OCI-M1 (cell line): ENCODE measurements around the gene TPPP3.
"Not testable (repeated sequence)": the region's sequence is repeated elsewhere in the genome, so short reads cannot be mapped to it uniquely, and the experiment has no call there.

Experiments
- DNase-seq: peaks from one replicate; lab custom pipeline; 2025; lab: John Stamatoyannopoulos, UW

The TPPP3 gene

DNA sequence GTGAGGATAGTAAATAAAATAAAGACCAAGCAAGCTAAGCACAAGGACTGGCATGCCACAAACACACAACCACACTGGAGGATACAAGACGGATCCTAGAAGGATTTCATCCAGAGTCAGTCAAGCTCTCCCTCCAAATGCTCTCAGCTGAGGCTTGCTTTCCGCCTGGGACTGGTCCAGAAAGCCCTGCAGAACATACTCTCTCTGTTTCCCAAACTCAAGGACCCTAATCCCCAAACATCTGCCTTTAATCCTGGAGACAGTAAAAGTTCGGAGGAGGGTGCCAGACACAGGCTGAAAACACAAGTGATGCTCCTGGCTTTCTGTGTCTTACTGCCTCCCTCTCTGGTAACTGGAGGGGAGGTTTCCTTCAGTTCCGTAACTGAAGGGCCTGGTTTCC lies 32.3 kb upstream of the TPPP3 start:
- DNase-seq, result no peak

- no peak for DNase-seq
These were observed 31.8 kb upstream of the TPPP3 start for GRCh38 chr16:67425061-67425460.

DNA sequence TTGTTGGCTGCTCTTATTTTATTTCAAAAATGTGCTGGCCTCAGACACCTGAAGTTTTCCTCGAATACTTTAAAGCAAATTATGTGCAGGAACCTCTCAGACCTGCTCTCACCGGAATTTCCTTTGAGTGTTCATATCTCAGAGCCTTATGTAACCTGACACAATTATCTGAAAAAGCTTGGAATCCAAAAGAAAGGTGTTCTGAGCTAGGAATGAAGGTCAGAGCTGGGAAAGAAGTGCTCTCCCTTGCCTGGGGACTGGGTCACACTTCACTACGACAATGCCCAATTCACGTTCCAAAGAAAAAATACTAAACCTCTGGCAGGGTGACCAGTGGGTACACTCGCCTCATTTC lies 30.9 kb upstream of the TPPP3 start:
- DNase-seq, result no peak

GRCh38 chr16:67423611-67424260 lies 30.4 kb upstream of the TPPP3 start:
- DNase-seq, result no peak

DNA sequence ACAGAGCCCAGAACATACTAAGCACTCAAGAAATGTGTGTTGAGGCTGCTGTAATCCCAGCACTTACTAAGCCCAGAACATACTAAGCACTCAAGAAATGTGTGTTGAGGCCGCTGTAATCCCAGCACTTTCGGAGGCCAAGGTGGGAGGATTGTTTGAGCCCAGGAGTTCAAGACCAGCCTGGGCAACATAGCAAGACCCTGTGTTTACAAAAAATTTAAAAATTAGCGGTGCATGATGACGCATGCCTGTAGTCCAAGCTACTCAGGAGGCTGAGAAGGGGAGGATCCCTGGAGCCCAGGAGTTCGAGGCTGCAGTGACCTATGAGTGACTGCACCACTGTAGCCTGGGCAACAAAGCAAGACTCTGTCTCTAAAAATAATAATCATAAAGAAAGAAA lies 29.7 kb upstream of the TPPP3 start:
- DNase-seq, result no peak

DNA sequence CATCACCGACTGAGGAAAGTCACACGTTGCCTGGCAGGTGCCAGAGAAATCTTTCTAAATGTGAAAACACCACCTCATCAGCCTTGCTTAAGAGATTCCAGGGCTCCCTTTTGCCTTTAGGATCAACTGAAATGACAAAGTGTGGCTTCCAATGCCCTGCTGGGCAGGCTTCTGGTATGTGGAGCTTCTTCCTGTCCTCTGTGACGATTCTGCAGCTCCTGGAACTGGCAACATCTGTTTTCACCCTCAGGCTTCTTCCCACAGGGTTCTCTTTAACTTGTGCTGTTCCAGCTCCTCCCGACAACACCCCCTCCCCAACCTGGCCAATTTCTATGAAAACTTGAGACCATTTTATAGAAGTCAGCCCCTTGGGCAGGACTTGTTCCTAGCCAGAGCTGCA lies 27.7 kb upstream of the TPPP3 start:
- no peak for DNase-seq

DNA sequence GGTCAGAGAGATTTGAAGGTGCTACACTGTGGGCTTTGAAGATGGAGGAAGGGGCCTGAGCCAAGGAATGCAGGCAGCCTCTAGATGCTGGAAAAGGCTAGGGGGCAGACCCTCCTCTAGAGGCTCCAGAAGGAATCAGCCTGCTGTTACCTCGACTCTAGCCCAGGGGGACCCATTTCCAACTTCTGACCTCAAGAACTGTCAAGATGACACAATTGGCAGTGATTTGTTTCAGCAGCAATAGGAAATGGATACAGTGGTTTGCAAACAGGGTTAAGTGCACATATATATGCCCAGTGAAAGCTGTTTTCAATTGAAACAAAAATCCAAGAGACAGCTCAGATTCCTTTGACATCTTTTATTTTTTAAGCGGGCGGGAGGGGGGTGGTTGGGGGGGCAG lies 26.6 kb upstream of the TPPP3 start:
- DNase-seq, result no peak

- DNase-seq, result no peak
These were observed 26.2 kb upstream of the TPPP3 start for GRCh38 chr16:67419502-67419901.

- no peak for DNase-seq
These were observed 24.2 kb upstream of the TPPP3 start for GRCh38 chr16:67417333-67418061.

DNA sequence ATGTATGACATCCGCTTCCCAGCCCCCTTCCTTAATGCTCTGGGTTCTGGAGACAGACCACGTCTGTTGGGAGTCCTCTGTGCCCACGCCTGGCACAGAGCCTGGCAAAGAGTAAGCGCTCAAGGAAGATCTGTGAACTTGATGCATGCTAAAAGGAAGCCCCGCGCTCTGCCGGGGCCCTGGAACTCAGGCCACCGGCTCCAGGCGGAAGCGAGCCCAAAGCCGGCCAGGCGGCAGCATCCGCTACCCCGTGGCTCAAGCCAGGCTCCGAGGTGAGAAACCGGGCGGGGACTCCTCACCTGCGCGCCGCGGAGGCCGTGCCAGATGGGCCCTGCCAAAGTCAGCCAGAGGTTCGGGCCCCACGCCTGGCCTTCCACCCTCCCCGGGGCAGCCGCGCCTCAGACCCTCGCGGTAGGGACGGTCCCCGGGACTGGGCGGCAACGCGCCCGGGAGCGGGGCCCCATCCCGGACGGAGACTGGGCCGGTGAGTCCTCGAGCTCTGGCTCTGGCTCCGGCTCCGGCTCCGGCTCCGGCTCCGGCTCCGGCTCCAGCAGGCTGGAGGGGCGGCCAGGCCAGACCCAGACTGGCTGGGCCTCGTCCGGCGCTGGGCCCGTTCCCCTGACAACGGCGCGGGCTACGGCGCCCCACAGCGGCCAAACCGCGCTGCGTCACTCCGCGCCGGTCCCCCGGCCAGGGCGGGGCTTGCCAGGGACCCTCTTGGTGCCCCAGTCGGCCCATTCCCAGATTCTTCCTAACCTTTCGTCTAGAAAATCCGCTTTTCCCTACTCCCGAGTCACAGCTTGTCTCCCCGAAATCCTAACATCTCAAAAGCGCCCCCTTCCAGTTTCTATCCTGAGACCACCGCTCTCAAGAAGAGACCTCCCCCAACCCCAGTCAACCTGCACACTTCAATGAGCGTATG lies 22.8 kb upstream of the TPPP3 start, which contains the start of gene ZDHHC1:
ZDHHC1 (minus strand) TSS at position 606 of the 922 bp plus-strand sequence. CDS start 8,702 bp downstream, outside the sequence.
- DNase-seq, result no peak

- not testable (repeated sequence) for DNase-seq
These were observed 22.1 kb upstream of the TPPP3 start for GRCh38 chr16:67415421-67415820.

DNA sequence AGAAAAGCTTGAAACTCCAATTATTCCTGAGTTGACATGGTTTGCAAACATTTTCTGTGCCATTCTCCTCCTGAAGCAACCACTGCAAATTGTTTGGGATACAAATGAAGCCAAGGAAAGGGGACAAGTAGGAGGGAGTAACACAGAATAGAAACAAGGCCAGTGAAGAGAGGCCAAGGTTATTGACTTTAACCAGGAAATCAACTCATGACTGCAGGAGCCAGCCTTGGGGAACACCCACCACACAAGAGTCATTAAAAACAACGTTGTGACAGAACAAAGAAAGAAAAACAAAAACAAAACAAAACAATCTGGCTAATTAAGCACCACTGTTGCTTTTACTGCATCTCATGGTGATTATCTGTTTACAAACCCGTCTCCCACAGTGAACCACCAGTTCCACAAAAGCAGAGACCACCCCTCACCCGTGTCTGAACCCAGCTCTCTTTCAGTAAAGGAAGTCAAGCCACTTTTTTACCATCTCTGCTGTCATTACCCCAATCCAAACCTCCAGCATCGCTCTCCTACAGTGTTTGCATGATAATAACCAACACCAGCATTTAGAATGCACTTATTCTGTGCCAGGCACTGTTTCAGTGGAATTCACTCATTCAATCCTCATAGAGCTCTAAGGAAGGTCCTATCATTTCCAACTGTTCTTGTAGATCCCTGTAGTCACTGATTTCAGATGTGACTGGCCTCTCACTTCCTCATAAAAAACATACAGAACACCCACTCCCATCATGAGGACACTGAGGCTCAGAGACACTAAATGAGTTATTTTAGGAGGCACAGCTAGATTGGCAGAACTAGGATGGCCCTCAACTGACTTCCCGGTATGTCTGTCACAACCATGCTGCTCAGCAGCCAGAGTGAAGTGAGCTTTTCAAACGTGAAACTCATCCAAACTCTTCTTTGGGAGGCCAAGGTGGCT lies 20.9 kb upstream of the TPPP3 start:
- DNase-seq, result no peak

GRCh38 chr16:67412294-67412693 lies 19.0 kb upstream of the TPPP3 start:
- no peak for DNase-seq

- no peak for DNase-seq
These were observed 18.0 kb upstream of the TPPP3 start for GRCh38 chr16:67411339-67411738.

DNA sequence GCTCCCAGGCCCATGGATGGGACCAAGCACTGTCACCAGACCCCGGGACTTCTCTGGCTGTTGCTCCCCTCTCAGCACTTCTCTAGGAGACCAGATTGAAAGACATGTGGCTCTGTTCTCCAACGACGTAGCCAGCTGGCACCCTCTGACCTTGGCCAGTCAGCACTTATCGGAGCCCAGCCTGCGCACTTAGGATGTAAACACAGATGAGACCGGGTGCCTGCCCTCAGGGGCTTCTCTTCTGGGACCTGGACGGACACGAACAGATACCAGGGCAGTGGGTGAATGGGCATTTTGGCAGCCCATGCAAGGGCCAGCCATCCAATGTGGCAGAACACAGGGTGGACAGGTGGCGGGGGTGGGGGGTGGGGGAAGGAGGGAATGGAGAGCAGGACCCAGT lies 16.3 kb upstream of the TPPP3 start:
- no peak for DNase-seq

DNA sequence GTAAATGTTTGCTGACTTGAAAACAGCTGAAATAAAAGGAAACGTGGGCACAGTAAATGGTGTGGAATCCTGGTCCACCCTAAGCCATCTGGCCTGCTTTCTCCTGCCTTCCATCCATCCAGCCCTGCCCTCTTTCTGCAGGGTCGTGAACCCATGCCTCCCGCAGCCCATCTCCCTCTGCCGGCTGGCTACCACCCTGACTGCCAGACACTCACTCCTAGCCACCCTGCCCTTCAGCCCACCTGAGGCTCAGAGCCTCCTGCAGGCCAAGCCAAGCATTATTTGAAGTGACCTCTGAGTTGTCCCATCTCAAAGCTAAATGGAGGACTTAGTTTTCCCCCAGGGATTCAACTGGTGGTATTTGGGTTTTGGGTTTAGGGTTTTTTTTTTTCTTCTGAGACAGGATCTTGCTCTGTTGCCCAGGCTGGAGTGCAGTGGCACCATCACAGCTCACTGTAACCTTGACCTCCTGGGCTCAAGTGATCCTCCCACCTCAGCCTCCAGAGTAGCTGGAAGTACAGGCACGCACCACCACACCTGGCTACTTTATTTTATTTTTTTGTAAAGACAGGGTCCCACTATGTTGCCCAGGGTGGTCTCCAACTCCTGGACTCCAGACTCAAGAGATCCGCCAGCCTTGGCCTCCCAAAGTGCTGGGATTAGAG lies 14.6 kb upstream of the TPPP3 start:
- no peak for DNase-seq

DNA sequence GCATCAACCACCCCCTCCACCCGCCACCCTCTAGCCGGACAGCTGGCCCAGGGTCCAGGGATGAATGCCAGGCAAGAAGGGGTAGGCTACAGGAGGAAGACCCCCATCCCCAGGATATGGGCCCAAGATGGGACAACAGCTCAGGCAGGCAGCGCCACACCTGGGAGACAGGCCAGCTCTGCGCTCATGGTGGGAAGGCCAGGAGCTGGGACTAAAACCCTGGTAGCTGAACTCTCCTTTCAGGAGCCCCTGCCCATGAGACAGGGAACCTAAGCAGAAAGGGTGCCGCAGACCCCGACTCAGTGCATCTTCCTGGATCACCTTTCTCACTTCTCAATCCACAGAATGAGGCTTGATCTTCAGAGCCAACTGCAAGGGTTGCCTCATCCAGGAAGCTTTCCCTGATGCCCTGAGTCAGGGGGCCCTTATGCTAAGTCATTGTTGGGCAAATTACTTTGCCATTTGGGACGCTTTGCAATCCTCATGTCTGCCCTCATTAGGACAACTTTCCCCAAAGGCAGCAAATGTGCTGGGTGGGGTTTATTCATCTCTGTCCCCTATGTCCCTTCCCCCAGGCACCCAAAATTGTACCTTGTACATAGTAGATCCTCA lies 14.0 kb upstream of the TPPP3 start:
- DNase-seq, result no peak

- no peak for DNase-seq
These were observed 13.0 kb upstream of the TPPP3 start for GRCh38 chr16:67406111-67406971.

DNA sequence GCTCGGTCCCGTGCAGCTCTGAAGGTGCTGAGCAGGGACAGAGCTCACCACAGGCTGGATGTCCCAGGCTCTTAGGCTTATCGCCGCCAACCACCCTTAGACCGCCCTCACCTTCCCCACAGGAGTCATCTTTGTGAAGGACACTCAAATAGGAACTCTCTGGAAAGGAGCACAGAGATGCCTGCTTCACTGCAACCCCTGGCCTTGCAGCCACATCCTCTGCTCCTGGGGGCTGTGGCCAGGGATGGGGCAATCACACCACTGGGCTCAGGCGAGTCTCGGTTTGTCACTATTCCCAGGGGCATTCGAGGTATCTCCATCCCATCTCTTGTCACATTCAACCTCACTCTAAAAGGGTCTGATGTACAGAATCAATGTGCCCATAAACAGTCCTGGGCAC lies 12.0 kb upstream of the TPPP3 start:
- DNase-seq, result no peak
